MCF 10A (cell line): ENCODE results near the gene DHX8. TPM values are rescaled to one million over a fixed set of nuclear protein-coding genes. Genes with fewer than 3 reads are reported as not detected.
"Not testable (repeated sequence)": the region's sequence is repeated elsewhere in the genome, so short reads cannot be mapped to it uniquely, and the experiment has no call there.

ENCODE experiments used
- BruUV-seq: library from RNA; stranded (reverse); fragments of 400-500 nt; replicated peaks from 2 replicates; lab custom pipeline; 2021; lab: Mats Ljungman, UMichigan
- CTCF ChIA-PET: fragments of 300-600 bp; sonication (Branson Sonifier 250); formaldehyde crosslinking; extraction: SDS; loops from one replicate; lab custom pipeline; 2021; ENCODE audit warnings: antibody characterized with exemption, inconsistent platforms; lab: Yijun Ruan, JAX
- POLR2A ChIA-PET: fragments of 300-600, 350-650 bp; sonication (Branson Sonifier 250); formaldehyde crosslinking; extraction: SDS; loops from one replicate; lab custom pipeline; 2020; ENCODE audit warnings: antibody characterized with exemption, inconsistent platforms; lab: Yijun Ruan, JAX
- DNase-seq: peaks from one replicate; pipeline ENCODE4 v3.0.0-alpha.2; 2018; ENCODE audit not compliant: unreplicated experiment
- H3K27ac Mint-ChIP-seq: one replicate; pipeline ENCODE4 v1.8.0; 2022; ENCODE audit warnings: mild to moderate bottlenecking, low read depth, mixed read lengths; ENCODE audit not compliant: unreplicated experiment
- H3K27me3 Mint-ChIP-seq: one replicate; pipeline ENCODE4 v1.8.0; 2022; ENCODE audit warnings: mixed read lengths; ENCODE audit not compliant: insufficient read depth, unreplicated experiment
- H3K36me3 Mint-ChIP-seq: one replicate; pipeline ENCODE4 v1.8.0; 2022; ENCODE audit warnings: mild to moderate bottlenecking, moderate library complexity, mixed read lengths; ENCODE audit not compliant: insufficient read depth, unreplicated experiment
- H3K4me1 Mint-ChIP-seq: one replicate; pipeline ENCODE4 v1.8.0; 2022; ENCODE audit warnings: mixed read lengths; ENCODE audit not compliant: insufficient read depth, unreplicated experiment
- H3K4me3 Mint-ChIP-seq: one replicate; pipeline ENCODE4 v1.8.0; 2022; ENCODE audit warnings: mild to moderate bottlenecking, moderate library complexity, mixed read lengths; ENCODE audit not compliant: unreplicated experiment
- H3K9me3 Mint-ChIP-seq: one replicate; pipeline ENCODE4 v1.8.0; 2022; ENCODE audit warnings: mixed read lengths; ENCODE audit not compliant: unreplicated experiment
- CTCF ChIP-seq: fragments of 200-600 bp; IDR thresholded peaks from one replicate; pipeline ENCODE4 v1.8.0; 2022; ENCODE audit warnings: antibody characterized with exemption, mild to moderate bottlenecking; ENCODE audit not compliant: unreplicated experiment
- intact Hi-C: fragments of 100-400 bp; cut with micrococcal nuclease; formaldehyde crosslinking; loops from 2 replicates; pipeline ENCODE4 v1.14.1; 2022
- total RNA-seq: library from RNA; stranded (reverse); gene quantifications from 2 replicates; pipeline ENCODE4 v1.2.3, GENCODE V29; 2022

The DHX8 gene
- total RNA-seq, 1 experiment from 2014 or later = 56.9 TPM

DNA sequence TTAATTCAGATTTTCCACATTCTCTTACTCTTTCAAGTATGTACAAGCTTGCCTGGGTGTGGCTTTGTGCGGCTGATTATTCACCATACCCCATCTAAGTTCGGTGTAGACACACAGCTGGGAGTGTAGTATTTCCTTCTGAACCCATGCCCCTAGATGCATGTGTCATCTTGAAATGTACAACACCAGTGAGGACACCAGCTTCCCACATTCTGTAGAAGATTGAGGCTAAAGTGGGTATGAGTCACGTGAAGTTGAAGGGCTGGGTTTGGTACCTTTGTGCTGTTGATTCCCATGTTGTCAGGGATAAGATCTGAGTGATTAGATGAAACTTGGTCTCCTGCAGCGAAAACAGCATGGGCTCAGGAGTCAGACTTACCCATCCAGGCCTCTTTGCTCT lies 14.6 kb upstream of the DHX8 start:
- Mint-ChIP-seq H3K4me3 (peak overlapping the region; percentile 9), H3K36me3 (no peaks in the 10 kb centered on the region), H3K4me1 (peaks cover 27% of the 10 kb centered on the region), H3K27ac (peak overlapping the region; percentile 88), H3K9me3 (no peaks in the 10 kb centered on the region), H3K27me3 (no peaks in the 10 kb centered on the region)
- intact Hi-C loops = loop anchor here (1.0 to 5.0 kb wide), 3 partner anchors 11 to 71 kb away; partner anchors contain the start of gene ARL4D
- BruUV-seq = no TSS peak
- ChIA-PET POLR2A (interaction anchor here (0.6 to 19.6 kb wide), 17 partner anchors 9 to 340 kb away, joined by 3 to 640 read pairs (median 20); partner anchors contain the start of genes ARL4D and DHX8), CTCF (interaction anchor here (0.6 to 4.3 kb wide), 12 partner anchors 11 to 77 kb away, joined by 3 to 40 read pairs (median 4); partner anchors contain the start of genes ARL4D and DHX8)
- no peak for TF ChIP-seq CTCF
- DNase-seq = peak; percentile 95

- no peak for TF ChIP-seq CTCF
- H3K27ac Mint-ChIP-seq = no peak overlapping the region
- intact Hi-C loops = no loop called here
- no peaks in the 10 kb centered on the region for H3K9me3 Mint-ChIP-seq
- POLR2A ChIA-PET = interaction anchor here (1.0 to 19.6 kb wide), 7 partner anchors 10 to 84 kb away, joined by 3 to 640 read pairs (median 97); partner anchors contain the start of genes ARL4D and DHX8
- no peaks in the 10 kb centered on the region for H3K36me3 Mint-ChIP-seq
- BruUV-seq = no TSS peak
- no peak for DNase-seq
- H3K27me3 Mint-ChIP-seq = no peaks in the 10 kb centered on the region
- CTCF ChIA-PET = interaction anchor here (4.3 kb wide), 1 partner anchor 77 kb away, joined by 40 read pairs; no protein-coding TSS in a partner anchor
- no peak overlapping the region for H3K4me3 Mint-ChIP-seq
- H3K4me1 Mint-ChIP-seq = peaks cover 27% of the 10 kb centered on the region
Observed at GRCh38 chr17:43471585-43472160, 12.1 kb upstream of the DHX8 start.

DNA sequence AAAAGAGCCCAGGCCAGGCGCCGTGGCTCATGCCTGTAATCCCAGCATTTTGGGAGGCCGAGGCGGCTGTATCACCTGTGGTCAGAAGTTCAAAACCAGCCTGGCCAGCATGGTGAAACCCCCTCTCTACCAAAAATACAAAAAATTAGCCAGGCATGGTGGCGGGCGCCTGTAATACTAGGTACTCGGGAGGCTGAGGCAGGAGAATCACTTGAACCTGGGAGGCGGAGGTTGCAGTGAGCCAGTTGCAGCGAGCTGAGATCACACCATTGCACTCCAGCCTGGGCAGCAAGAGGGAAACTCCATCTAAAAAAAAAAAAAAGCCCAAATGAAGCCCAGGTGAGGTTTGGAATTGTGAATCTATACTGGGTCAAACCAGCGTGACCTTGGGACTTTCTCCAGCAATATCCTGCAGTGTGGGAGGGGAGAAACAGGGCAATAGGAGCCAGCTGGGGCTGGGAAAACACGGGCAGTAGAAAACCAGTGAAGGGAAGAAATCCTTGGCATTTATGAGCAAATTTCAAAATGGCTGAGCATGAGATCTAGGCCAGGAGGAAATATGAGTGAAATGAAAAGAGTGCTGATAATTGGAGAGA lies 8.2 kb upstream of the DHX8 start:
- Mint-ChIP-seq H3K36me3 (no peaks in the 10 kb centered on the region), H3K27ac (no peak overlapping the region), H3K9me3 (no peaks in the 10 kb centered on the region), H3K27me3 (no peaks in the 10 kb centered on the region), H3K4me3 (no peak overlapping the region), H3K4me1 (peaks cover 6% of the 10 kb centered on the region)
- DNase-seq = no peak
- CTCF ChIA-PET = interaction anchor here (0.9 kb wide), 1 partner anchor 9 kb away, joined by 6 read pairs; the partner anchor contains the start of gene DHX8
- no TSS peak for BruUV-seq
- TF ChIP-seq CTCF = no peak
- intact Hi-C loops = no loop called here
- POLR2A ChIA-PET = interaction anchor here (1.2 to 3.3 kb wide), 2 partner anchors 9 to 76 kb away, joined by 3 to 27 read pairs; partner anchors contain the start of gene ARL4D

GRCh38 chr17:43476306-43476705 lies 7.5 kb upstream of the DHX8 start:
- BruUV-seq, H3K36me3 Mint-ChIP-seq, H3K9me3 Mint-ChIP-seq, H3K4me3 Mint-ChIP-seq, H3K4me1 Mint-ChIP-seq, H3K27ac Mint-ChIP-seq, H3K27me3 Mint-ChIP-seq, intact Hi-C loops, DNase-seq: not testable (repeated sequence)
- ChIA-PET CTCF (interaction anchor here (0.9 kb wide), 1 partner anchor 8 kb away, joined by 6 read pairs; the partner anchor contains the start of gene DHX8), POLR2A (interaction anchor here (1.2 to 3.3 kb wide), 3 partner anchors 10 to 76 kb away, joined by 3 to 27 read pairs (median 3); partner anchors contain the start of gene ARL4D)
